HepG2 (cell line): ENCODE results near the gene SLIRP. TPM values are rescaled to one million over a fixed set of nuclear protein-coding genes. Genes with fewer than 3 reads are reported as not detected.

Experiments
- FOSL2 ChIP-seq: sonication (generic); formaldehyde crosslinking; IDR thresholded peaks from 2 replicates; pipeline ENCODE4 v1.4.0; 2020; ENCODE audit warnings: missing genetic modification reagents
- GATAD1 ChIP-seq: IDR thresholded peaks from 2 replicates; pipeline ENCODE4 v1.6.1; 2016; ENCODE audit warnings: missing genetic modification reagents, missing compliant biosample characterization
- MTA3 ChIP-seq: sonication (generic); formaldehyde crosslinking; IDR thresholded peaks from 2 replicates; pipeline ENCODE4 v1.4.0; 2020; ENCODE audit warnings: missing genetic modification reagents
- NFIC ChIP-seq: IDR thresholded peaks from 2 replicates; pipeline ENCODE4 v1.6.1; 2012; ENCODE audit warnings: mild to moderate bottlenecking, low read length, inconsistent platforms
- NRL ChIP-seq: sonication (generic); formaldehyde crosslinking; IDR thresholded peaks from 2 replicates; pipeline ENCODE4 v1.5.0; 2020; ENCODE audit warnings: missing genetic modification reagents, mild to moderate bottlenecking, moderate library complexity, borderline replicate concordance
- SOX13 ChIP-seq, 3 experiments: fragments of 450-650 bp in 1 of 3; sonication (generic) in 1 of 3; formaldehyde crosslinking in 1 of 3; IDR thresholded peaks in 2 of 3; conservative IDR thresholded peaks in 1 of 3; 2 replicates each; pipeline versions ENCODE4 v1.5.0 to v1.6.1; 2016 to 2020; ENCODE audit warnings: antibody characterized with exemption in 1 of 3, mild to moderate bottlenecking in 1 of 3, missing compliant biosample characterization in 1 of 3, missing genetic modification reagents in 1 of 3, moderate library complexity in 1 of 3
- SOX5 ChIP-seq: IDR thresholded peaks from 2 replicates; pipeline ENCODE4 v1.6.1; 2016; ENCODE audit warnings: borderline replicate concordance
- TGIF2 ChIP-seq: IDR thresholded peaks from 2 replicates; pipeline ENCODE4 v1.6.1; 2016; ENCODE audit warnings: control low read depth, missing compliant biosample characterization
- ZNF160 ChIP-seq: sonication (generic); formaldehyde crosslinking; IDR thresholded peaks from 2 replicates; pipeline ENCODE4 v1.8.0; 2022; ENCODE audit warnings: mild to moderate bottlenecking, inconsistent platforms, missing genetic modification reagents
- ZNF484 ChIP-seq: sonication (generic); formaldehyde crosslinking; IDR thresholded peaks from 2 replicates; pipeline ENCODE4 v1.5.1; 2020; ENCODE audit warnings: mild to moderate bottlenecking, low read depth, missing genetic modification reagents, borderline replicate concordance
- polyA plus RNA-seq, 8 experiments: library from polyadenylated mRNA; depleted of rRNA in 3 of 8; stranded (reverse) in 7 of 8; unstranded in 1 of 8; fragments of >200 nt; fragmentation: Illumina TruSeq in 4 of 8; extraction: Trizol in 4 of 8; gene quantifications; 2 replicates each; pipeline versions ENCODE4 v1.2.1 to v1.2.3, GENCODE V29; 2011 to 2016; ENCODE audit warnings: low read depth in 4 of 8, missing spikeins in 1 of 8, mixed read lengths in 1 of 8; ENCODE audit not compliant: insufficient read depth in 1 of 8
- total RNA-seq, 5 experiments: library from RNA; depleted of rRNA; stranded (reverse); fragments of >200 nt; fragmentation: Illumina TruSeq; extraction: Trizol; gene quantifications; 2 replicates each; pipeline ENCODE4 v1.2.3, GENCODE V29; 2016; ENCODE audit warnings: low read depth in 1 of 5
- TF ChIP-seq, protein P1 (sequence below): sonication (generic); formaldehyde crosslinking; IDR thresholded peaks from 2 replicates; pipeline ENCODE4 v1.4.0; 2020; ENCODE audit warnings: missing genetic modification reagents
- TF ChIP-seq, protein P2 (sequence below): sonication (generic); formaldehyde crosslinking; IDR thresholded peaks from 2 replicates; pipeline ENCODE4 v1.5.0; 2020; ENCODE audit warnings: mild to moderate bottlenecking, missing genetic modification reagents

Gene SLIRP
- total and polyA plus RNA-seq, 2 of the 13 experiments (the other 11 are each of a cell fraction or from before 2014, with no cell fraction given) = 281 to 548 TPM

DNA sequence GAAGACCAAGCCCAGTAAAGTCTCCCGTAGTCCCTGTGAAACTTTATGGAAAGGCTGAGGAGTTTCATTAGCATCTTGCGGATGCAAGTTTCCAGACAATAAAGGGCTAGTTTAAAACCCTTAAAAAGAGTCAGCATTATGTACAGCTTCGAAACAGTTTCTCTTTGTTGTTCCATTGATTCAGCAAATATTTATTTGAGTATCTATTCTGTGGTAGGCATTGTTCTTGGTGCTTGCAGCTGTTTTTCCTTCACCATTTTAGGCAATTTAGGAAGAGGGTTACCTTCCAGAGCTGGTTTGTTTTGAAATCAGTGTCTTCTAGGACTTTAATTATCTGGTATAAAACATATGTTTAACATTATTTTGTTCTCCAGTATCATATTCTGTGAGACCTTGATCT, 1.5 kb downstream of the SLIRP start (continued):
- TF ChIP-seq SOX13 (IDR thresholded peaks at IDR 0.05) (peak; percentile 36; the same call in 1 of the 2 replicates), SOX13 (CRISPR knock-in tag; conservative IDR thresholded peaks at IDR 0.05 in 1 of 2, IDR thresholded peaks at IDR 0.05 in 1 of 2) (peak in 1 of 2 experiments; percentile 88; a peak in 2 of 4 replicates), NFIC (no peak), MTA3 (CRISPR knock-in tag) (no peak), FOSL2 (CRISPR knock-in tag) (no peak), SOX5 (CRISPR knock-in tag) (peak; percentile 84; the same call in 1 of the 2 replicates), GATAD1 (CRISPR knock-in tag) (no peak), NRL (no peak), ZNF484 (CRISPR knock-in tag) (no peak), TGIF2 (CRISPR knock-in tag) (no peak), ZNF160 (CRISPR knock-in tag) (no peak)
- TF ChIP-seq, protein P1, sequence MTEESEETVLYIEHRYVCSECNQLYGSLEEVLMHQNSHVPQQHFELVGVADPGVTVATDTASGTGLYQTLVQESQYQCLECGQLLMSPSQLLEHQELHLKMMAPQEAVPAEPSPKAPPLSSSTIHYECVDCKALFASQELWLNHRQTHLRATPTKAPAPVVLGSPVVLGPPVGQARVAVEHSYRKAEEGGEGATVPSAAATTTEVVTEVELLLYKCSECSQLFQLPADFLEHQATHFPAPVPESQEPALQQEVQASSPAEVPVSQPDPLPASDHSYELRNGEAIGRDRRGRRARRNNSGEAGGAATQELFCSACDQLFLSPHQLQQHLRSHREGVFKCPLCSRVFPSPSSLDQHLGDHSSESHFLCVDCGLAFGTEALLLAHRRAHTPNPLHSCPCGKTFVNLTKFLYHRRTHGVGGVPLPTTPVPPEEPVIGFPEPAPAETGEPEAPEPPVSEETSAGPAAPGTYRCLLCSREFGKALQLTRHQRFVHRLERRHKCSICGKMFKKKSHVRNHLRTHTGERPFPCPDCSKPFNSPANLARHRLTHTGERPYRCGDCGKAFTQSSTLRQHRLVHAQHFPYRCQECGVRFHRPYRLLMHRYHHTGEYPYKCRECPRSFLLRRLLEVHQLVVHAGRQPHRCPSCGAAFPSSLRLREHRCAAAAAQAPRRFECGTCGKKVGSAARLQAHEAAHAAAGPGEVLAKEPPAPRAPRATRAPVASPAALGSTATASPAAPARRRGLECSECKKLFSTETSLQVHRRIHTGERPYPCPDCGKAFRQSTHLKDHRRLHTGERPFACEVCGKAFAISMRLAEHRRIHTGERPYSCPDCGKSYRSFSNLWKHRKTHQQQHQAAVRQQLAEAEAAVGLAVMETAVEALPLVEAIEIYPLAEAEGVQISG (CRISPR knock-in tag) = no peak
- TF ChIP-seq, protein P2, sequence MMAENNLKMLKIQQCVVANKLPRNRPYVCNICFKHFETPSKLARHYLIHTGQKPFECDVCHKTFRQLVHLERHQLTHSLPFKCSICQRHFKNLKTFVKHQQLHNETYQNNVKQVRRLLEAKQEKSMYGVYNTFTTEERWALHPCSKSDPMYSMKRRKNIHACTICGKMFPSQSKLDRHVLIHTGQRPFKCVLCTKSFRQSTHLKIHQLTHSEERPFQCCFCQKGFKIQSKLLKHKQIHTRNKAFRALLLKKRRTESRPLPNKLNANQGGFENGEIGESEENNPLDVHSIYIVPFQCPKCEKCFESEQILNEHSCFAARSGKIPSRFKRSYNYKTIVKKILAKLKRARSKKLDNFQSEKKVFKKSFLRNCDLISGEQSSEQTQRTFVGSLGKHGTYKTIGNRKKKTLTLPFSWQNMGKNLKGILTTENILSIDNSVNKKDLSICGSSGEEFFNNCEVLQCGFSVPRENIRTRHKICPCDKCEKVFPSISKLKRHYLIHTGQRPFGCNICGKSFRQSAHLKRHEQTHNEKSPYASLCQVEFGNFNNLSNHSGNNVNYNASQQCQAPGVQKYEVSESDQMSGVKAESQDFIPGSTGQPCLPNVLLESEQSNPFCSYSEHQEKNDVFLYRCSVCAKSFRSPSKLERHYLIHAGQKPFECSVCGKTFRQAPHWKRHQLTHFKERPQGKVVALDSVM (CRISPR knock-in tag) = no peak
